ENCODE results near the gene CD300LB.

GRCh38 chr17:74579900-74580299 lies 48.6 kb upstream of the CD300LB start:
- no peak for TF ChIP-seq POLR2A (IDR thresholded peaks at IDR 0.05)
- no peak for TF ChIP-seq CTCF (IDR thresholded peaks at IDR 0.05 in 4 of 5, conservative IDR thresholded peaks at IDR 0.05 in 1 of 5)
